ENCODE results near the gene OPN3.

OPN3 gene

GRCh38 chr1:241652012-241652411, 11.8 kb upstream of the OPN3 start, which contains the start of gene WDR64:
Gene WDR64 (plus strand): TSS chr1:241652281. CDS start chr1:241652485, 204 bp downstream.
- ATAC-seq = no peak
- no peak for TF ChIP-seq TOX (CRISPR knock-in tag; IDR thresholded peaks at IDR 0.05; ENCODE audit: borderline replicate concordance)
- TF ChIP-seq GLIS3 (CRISPR knock-in tag; IDR thresholded peaks at IDR 0.05) = no peak
- TF ChIP-seq CREB5 (CRISPR knock-in tag; IDR thresholded peaks at IDR 0.05; ENCODE audit: low read depth) = no peak
- no peak for TF ChIP-seq ZNF565 (CRISPR knock-in tag; conservative IDR thresholded peaks at IDR 0.05; ENCODE audit: low read depth)
- TF ChIP-seq TSHZ2 (CRISPR knock-in tag; IDR thresholded peaks at IDR 0.05) = no peak

GRCh38 chr1:241648159-241648558, 8.0 kb upstream of the OPN3 start:
- no peak for ATAC-seq
- TF ChIP-seq ZNF70 (CRISPR knock-in tag; IDR thresholded peaks at IDR 0.05) = no peak
- no peak for TF ChIP-seq BACH2 (CRISPR knock-in tag; IDR thresholded peaks at IDR 0.05; ENCODE audit: borderline replicate concordance)
- no peak for TF ChIP-seq TCF4 (CRISPR knock-in tag; IDR thresholded peaks at IDR 0.05; ENCODE audit: borderline replicate concordance)
- TF ChIP-seq SNAI2 (CRISPR knock-in tag; IDR thresholded peaks at IDR 0.05) = no peak
- no peak for TF ChIP-seq ZC3H10 (CRISPR knock-in tag; IDR thresholded peaks at IDR 0.05)
- TF ChIP-seq GLIS3 (CRISPR knock-in tag; IDR thresholded peaks at IDR 0.05) = no peak
- no peak for TF ChIP-seq ZNF565 (CRISPR knock-in tag; conservative IDR thresholded peaks at IDR 0.05; ENCODE audit: low read depth)
- no peak for TF ChIP-seq ESRRG (CRISPR knock-in tag; IDR thresholded peaks at IDR 0.05)
- no peak for TF ChIP-seq PPARA (CRISPR knock-in tag; IDR thresholded peaks at IDR 0.05; ENCODE audit: borderline replicate concordance)
- no peak for TF ChIP-seq OSR1 (CRISPR knock-in tag; IDR thresholded peaks at IDR 0.05)
- TF ChIP-seq TOX (CRISPR knock-in tag; IDR thresholded peaks at IDR 0.05; ENCODE audit: borderline replicate concordance) = no peak

GRCh38 chr1:241647658-241648057, 7.5 kb upstream of the OPN3 start:
- no peak for ATAC-seq
- TF ChIP-seq ARNTL (CRISPR knock-in tag; IDR thresholded peaks at IDR 0.05; ENCODE audit: borderline replicate concordance, low read depth) = no peak
- TF ChIP-seq CSDC2 (CRISPR knock-in tag; IDR thresholded peaks at IDR 0.05) = no peak
- TF ChIP-seq SNAI2 (CRISPR knock-in tag; IDR thresholded peaks at IDR 0.05) = no peak
- TF ChIP-seq PATZ1 (CRISPR knock-in tag; IDR thresholded peaks at IDR 0.05; ENCODE audit: borderline replicate concordance) = no peak
- TF ChIP-seq ZFP3 (CRISPR knock-in tag; IDR thresholded peaks at IDR 0.05) = no peak
- no peak for TF ChIP-seq ZNF565 (CRISPR knock-in tag; conservative IDR thresholded peaks at IDR 0.05; ENCODE audit: low read depth)
- TF ChIP-seq ZFP30 (CRISPR knock-in tag; IDR thresholded peaks at IDR 0.05) = no peak
- no peak for TF ChIP-seq ISL1 (CRISPR knock-in tag; IDR thresholded peaks at IDR 0.05)

GRCh38 chr1:241646201-241646600, 6.0 kb upstream of the OPN3 start:
- TF ChIP-seq RARB (CRISPR knock-in tag; IDR thresholded peaks at IDR 0.05) = no peak
- no peak for TF ChIP-seq ISL1 (CRISPR knock-in tag; IDR thresholded peaks at IDR 0.05)
- TF ChIP-seq POU6F1 (CRISPR knock-in tag; IDR thresholded peaks at IDR 0.05; ENCODE audit: borderline replicate concordance, low read depth) = no peak
- no peak for ATAC-seq
